HFFc6 (cell line): ENCODE measurements around the gene MYO10. TPM values are rescaled to one million over a fixed set of nuclear protein-coding genes. Genes with fewer than 3 reads are reported as not detected.
A peak's percentile ranks its signal among the peaks of the same experiment; 100 is the strongest.

Experiments used
- DNase-seq: peaks from one replicate; pipeline ENCODE4 v3.0.0-alpha.2; 2018
- H3K27ac Mint-ChIP-seq: 2 replicates; pipeline ENCODE4 v1.8.0; 2020; ENCODE audit warnings: mild to moderate bottlenecking, mixed read lengths
- H3K27me3 Mint-ChIP-seq: 2 replicates; pipeline ENCODE4 v1.8.0; 2021; ENCODE audit warnings: mild to moderate bottlenecking, moderate library complexity, mixed read lengths; ENCODE audit not compliant: insufficient read depth
- H3K36me3 Mint-ChIP-seq: 2 replicates; pipeline ENCODE4 v1.8.0; 2021; ENCODE audit warnings: low read depth, mixed read lengths
- H3K4me1 Mint-ChIP-seq: 2 replicates; pipeline ENCODE4 v1.8.0; 2020; ENCODE audit warnings: low read depth, mixed read lengths
- H3K4me3 Mint-ChIP-seq: 2 replicates; pipeline ENCODE4 v1.8.0; 2020; ENCODE audit warnings: mild to moderate bottlenecking, moderate library complexity, mixed read lengths
- H3K9me3 Mint-ChIP-seq: 2 replicates; pipeline ENCODE4 v1.8.0; 2020; ENCODE audit warnings: mild to moderate bottlenecking, mixed read lengths
- CTCF ChIP-seq: fragments of 200-600 bp; sonication (generic); IDR thresholded peaks from 2 replicates; pipeline ENCODE4 v1.5.0; 2021; ENCODE audit warnings: antibody characterized with exemption, mild to moderate bottlenecking
- total RNA-seq, 6 experiments: library from RNA; stranded (reverse); fragmentation: NEBNext Ultra II Directional; extraction: Animal tissue kit (Norgen Biotek cat#: 25700); gene quantifications; 2 replicates in 1 of 6; 3 replicates in 5 of 6; pipeline ENCODE4 v1.2.3, GENCODE V29; 2021

Gene MYO10
- total RNA-seq, 6 experiments from 2014 or later, result 99.4 to 142 (median 129) TPM

GRCh38 chr5:16914584-16914983, 21.5 kb downstream of the MYO10 start:
- Mint-ChIP-seq H3K9me3 (no peaks in the 10 kb centered on the region), H3K27me3 (peaks cover 4% of the 10 kb centered on the region), H3K27ac (no peak overlapping the region), H3K4me1 (peaks cover 95% of the 10 kb centered on the region), H3K36me3 (peaks cover 24% of the 10 kb centered on the region), H3K4me3 (no peak overlapping the region)
- no peak for DNase-seq
- TF ChIP-seq CTCF, result no peak

GRCh38 chr5:16914108-16914435, 22.0 kb downstream of the MYO10 start:
- no peak overlapping the region for H3K4me3 Mint-ChIP-seq
- DNase-seq, result no peak
- no peaks in the 10 kb centered on the region for H3K9me3 Mint-ChIP-seq
- peaks cover 21% of the 10 kb centered on the region for H3K36me3 Mint-ChIP-seq
- no peak for TF ChIP-seq CTCF
- H3K27ac Mint-ChIP-seq, result peak overlapping the region; percentile 73; the same call in 1 of the 2 replicates
- H3K4me1 Mint-ChIP-seq, result peaks cover 94% of the 10 kb centered on the region
- peaks cover 4% of the 10 kb centered on the region for H3K27me3 Mint-ChIP-seq

- Mint-ChIP-seq H3K9me3 (no peaks in the 10 kb centered on the region), H3K4me1 (peaks cover 94% of the 10 kb centered on the region), H3K36me3 (peaks cover 26% of the 10 kb centered on the region), H3K4me3 (peak overlapping the region; percentile 29), H3K27me3 (peaks cover 4% of the 10 kb centered on the region), H3K27ac (peak overlapping the region; percentile 73)
- DNase-seq, result no peak
- TF ChIP-seq CTCF, result no peak
These were observed 22.6 kb downstream of the MYO10 start for GRCh38 chr5:16913187-16914107.

GRCh38 chr5:16912080-16912479, 24.0 kb downstream of the MYO10 start:
- H3K36me3 Mint-ChIP-seq, result peaks cover 26% of the 10 kb centered on the region
- TF ChIP-seq CTCF, result no peak
- H3K4me3 Mint-ChIP-seq, result no peak overlapping the region
- no peak for DNase-seq
- H3K27me3 Mint-ChIP-seq, result no peaks in the 10 kb centered on the region
- peak overlapping the region; percentile 51 for H3K27ac Mint-ChIP-seq
- H3K4me1 Mint-ChIP-seq, result peaks cover 83% of the 10 kb centered on the region
- H3K9me3 Mint-ChIP-seq, result no peaks in the 10 kb centered on the region

GRCh38 chr5:16909464-16909863, 26.6 kb downstream of the MYO10 start:
- TF ChIP-seq CTCF, result no peak
- no peaks in the 10 kb centered on the region for H3K9me3 Mint-ChIP-seq
- H3K27ac Mint-ChIP-seq, result peak overlapping the region; percentile 11; the same call in 1 of the 2 replicates
- DNase-seq, result no peak
- H3K4me3 Mint-ChIP-seq, result no peak overlapping the region
- H3K4me1 Mint-ChIP-seq, result peaks cover 79% of the 10 kb centered on the region
- no peaks in the 10 kb centered on the region for H3K27me3 Mint-ChIP-seq
- H3K36me3 Mint-ChIP-seq, result peaks cover 28% of the 10 kb centered on the region
